Measurements from ENCODE around the gene SLC10A2.
A peak's percentile ranks its signal among the peaks of the same experiment; 100 is the strongest.

SLC10A2 gene

DNA sequence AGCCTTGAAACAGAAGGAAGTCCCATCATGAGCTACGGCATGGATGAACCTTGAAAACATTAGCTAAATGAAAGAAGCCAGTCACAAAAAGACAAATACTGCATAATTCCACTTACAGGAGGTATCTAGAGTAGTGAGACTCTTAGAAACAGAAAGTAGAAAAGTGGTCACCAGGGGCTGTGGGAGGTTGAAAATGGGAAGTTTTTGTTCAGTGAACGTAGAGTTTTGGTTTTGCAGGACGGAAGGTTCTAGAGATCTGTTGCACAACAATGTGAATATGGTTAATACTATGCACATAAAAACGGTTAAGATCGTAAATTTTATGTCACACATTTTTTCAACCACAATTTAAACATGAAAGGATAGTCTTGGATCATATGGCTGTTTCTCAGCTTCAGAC lies 11.9 kb upstream of the SLC10A2 start:
- TF ChIP-seq, protein P1, sequence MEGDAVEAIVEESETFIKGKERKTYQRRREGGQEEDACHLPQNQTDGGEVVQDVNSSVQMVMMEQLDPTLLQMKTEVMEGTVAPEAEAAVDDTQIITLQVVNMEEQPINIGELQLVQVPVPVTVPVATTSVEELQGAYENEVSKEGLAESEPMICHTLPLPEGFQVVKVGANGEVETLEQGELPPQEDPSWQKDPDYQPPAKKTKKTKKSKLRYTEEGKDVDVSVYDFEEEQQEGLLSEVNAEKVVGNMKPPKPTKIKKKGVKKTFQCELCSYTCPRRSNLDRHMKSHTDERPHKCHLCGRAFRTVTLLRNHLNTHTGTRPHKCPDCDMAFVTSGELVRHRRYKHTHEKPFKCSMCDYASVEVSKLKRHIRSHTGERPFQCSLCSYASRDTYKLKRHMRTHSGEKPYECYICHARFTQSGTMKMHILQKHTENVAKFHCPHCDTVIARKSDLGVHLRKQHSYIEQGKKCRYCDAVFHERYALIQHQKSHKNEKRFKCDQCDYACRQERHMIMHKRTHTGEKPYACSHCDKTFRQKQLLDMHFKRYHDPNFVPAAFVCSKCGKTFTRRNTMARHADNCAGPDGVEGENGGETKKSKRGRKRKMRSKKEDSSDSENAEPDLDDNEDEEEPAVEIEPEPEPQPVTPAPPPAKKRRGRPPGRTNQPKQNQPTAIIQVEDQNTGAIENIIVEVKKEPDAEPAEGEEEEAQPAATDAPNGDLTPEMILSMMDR (conservative IDR thresholded peaks at IDR 0.05; ENCODE audit: low read depth), result no peak
- DNase-seq (ENCODE audit: low spot score), result no peak
- CTCF ChIA-PET, result interaction anchor here (1.5 kb wide), 1 partner anchor 62 kb away, joined by 3 read pairs; no protein-coding TSS in a partner anchor
- POLR2A ChIA-PET (ENCODE audit: low non-redundant PET), result no interaction called here
- H3K27ac ChIP-seq, result no peak overlapping the region

DNA sequence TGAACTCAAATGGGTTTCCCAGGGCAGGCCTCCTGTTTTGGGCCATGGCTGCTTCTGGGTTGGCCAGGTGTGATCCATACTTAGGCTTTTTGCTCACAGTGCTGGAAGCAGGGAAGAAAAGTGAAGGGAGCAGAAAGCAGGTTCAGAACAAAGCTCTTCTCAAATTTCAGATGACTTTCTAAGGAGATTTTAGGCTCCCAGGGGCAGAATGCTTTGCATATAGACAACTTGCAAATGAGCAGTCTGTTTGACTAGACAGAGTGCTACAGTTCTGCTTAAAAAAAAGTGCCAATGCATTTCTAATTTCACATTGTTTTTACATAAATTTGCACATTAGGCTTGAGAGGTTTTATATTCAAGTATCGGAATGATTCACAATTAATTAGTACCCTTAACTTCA lies 2.6 kb upstream of the SLC10A2 start:
- no peak for DNase-seq (ENCODE audit: low spot score)
- CTCF ChIA-PET, result interaction anchor here (1.2 kb wide), 1 partner anchor 153 kb away, joined by 3 read pairs; no protein-coding TSS in a partner anchor
- no peak overlapping the region for H3K27ac ChIP-seq
- POLR2A ChIA-PET (ENCODE audit: low non-redundant PET), result no interaction called here
- TF ChIP-seq, protein P1 (conservative IDR thresholded peaks at IDR 0.05; ENCODE audit: low read depth), result no peak

DNA sequence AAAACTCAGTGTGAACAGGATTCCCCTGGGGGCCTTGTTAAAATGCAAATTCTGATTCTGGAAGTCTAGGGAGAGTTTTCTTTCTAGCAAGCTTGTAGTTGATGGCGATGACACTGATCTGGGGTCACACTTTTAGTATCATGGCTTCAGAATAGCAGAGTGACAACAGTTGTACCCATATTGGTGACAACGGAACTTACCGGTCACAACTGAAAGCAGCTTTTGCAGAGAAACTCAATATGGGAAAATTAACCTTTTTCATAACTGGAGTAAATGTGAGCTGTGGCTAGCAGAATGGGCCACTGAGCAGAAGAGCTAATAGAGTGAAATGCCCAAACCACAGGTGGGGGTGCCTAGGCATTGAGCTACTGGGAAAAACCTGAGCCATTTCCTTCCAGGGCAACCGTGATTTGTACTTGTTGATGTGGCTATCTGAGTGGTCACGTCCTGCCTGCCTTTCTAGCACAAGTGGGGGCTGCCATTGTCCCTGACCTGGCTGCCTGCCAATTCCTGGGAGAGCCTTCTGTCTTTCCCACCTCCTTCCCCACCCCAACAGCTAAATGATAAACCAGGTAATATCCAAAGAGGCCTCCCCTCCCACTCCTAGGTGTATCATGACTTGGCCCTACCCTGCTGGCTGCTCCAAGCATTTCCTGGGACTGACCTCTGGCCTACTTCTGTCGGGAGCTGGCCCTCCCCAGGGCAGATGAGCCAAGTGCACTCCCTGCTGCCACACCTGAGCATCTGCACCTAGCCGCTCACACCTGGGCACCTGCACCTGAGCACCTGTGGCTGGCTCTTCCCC lies 1.7 kb upstream of the SLC10A2 start:
- POLR2A ChIA-PET (ENCODE audit: low non-redundant PET), result no interaction called here
- CTCF ChIA-PET, result interaction anchor here (0.6 to 1.2 kb wide), 4 partner anchors 121 to 197 kb away, joined by 3 to 4 read pairs (median 3); no protein-coding TSS in a partner anchor
- no peak overlapping the region for H3K27ac ChIP-seq
- peak; percentile 36 for DNase-seq (ENCODE audit: low spot score)
- TF ChIP-seq, protein P1 (conservative IDR thresholded peaks at IDR 0.05; ENCODE audit: low read depth), result no peak

DNA sequence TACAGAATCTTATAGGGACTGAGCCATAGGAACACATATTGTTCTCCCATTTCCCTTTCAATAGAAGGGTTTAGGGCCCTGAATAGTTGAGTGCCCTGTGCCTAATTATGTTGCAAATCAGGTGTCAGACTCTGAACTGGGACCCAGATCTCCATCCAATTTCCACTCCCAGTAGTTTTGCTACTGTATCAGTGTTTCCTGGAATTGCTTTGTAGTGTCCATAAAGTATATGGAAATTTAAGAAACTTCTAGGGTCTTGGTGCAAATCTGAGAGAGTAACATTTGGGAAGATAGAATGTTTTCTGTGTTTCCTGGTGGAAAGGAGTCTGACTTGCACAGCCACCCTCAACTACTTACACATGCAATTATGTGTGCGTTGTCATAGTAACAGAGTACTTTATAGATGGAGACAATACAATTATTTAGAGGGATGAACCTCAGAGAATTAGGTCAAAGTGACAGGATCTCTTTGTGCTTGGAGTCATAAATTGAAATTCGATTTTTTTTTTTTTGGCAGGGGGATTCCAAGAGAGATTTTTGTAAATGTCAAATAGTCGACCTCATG lies 646 bp upstream of the SLC10A2 start:
- POLR2A ChIA-PET (ENCODE audit: low non-redundant PET), result no interaction called here
- TF ChIP-seq, protein P1 (conservative IDR thresholded peaks at IDR 0.05; ENCODE audit: low read depth), result no peak
- no peak for DNase-seq (ENCODE audit: low spot score)
- no peak overlapping the region for H3K27ac ChIP-seq
- CTCF ChIA-PET, result no interaction called here

DNA sequence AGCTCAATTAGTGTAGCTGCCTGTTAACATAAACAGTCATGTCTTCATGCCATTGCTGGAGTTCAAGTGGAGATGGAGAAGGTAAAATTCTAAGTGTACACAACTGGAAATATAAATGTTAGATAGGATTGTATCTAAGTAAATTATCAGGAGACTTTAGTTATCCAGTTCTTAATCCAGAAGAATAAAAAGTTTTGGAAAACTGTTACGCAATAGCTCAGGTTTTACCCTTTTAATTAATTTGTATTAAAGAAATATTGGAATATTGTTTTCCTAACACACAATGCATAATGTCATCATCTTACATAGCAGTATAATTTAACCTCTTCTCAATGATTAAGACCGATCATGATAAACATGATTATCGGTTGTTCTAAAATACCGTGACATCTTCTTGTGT lies 2.8 kb downstream of the SLC10A2 start:
- TF ChIP-seq, protein P1 (conservative IDR thresholded peaks at IDR 0.05; ENCODE audit: low read depth), result no peak
- no peak for DNase-seq (ENCODE audit: low spot score)
- POLR2A ChIA-PET (ENCODE audit: low non-redundant PET), result no interaction called here
- CTCF ChIA-PET, result no interaction called here
- H3K27ac ChIP-seq, result no peak overlapping the region

DNA sequence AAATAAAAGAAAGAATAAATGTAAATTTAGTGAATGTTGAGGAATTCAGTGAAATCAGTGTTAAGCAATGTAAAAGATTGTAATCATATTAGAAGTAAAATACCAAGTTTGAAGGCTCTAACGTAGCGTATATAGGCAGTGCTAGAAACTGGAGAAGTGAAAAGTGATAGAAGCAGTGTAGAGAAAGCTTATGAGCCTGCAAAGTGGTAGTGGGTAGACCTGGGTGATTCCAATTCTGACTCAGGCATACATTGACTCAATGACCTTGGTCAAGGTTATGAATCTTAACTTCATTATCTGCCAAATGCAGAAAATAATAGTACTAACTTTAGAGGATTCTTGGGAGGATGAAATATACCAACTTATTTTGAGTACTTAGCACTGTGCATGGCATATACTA lies 4.1 kb downstream of the SLC10A2 start:
- ChIA-PET CTCF (no interaction called here), POLR2A (ENCODE audit: low non-redundant PET) (no interaction called here)
- no peak for DNase-seq (ENCODE audit: low spot score)
- TF ChIP-seq, protein P1 (conservative IDR thresholded peaks at IDR 0.05; ENCODE audit: low read depth), result no peak
- H3K27ac ChIP-seq, result no peak overlapping the region

All from RWPE1 (cell line).